ENCODE results near the gene CIC. TPM values are rescaled to one million over a fixed set of nuclear protein-coding genes. Genes with fewer than 3 reads are reported as not detected.
A peak's percentile ranks its signal among the peaks of the same experiment; 100 is the strongest.

CIC gene
- total and polyA plus RNA-seq, 10 of the 15 experiments (the other 5 are each of a cell fraction or from before 2014, with no cell fraction given), result 0.18 to 50.6 (median 7.1) TPM

GRCh38 chr19:42283188-42284065 lies 14.4 kb downstream of the CIC start (continued):
- TF ChIP-seq NRF1 (conservative IDR thresholded peaks at IDR 0.05; ENCODE audit: low read depth, low read length) (no peak), PML (IDR thresholded peaks at IDR 0.05; ENCODE audit: low read length) (no peak), NFYA (IDR thresholded peaks at IDR 0.05; ENCODE audit: borderline replicate concordance, low read depth, low read length) (no peak), USF2 (IDR thresholded peaks at IDR 0.05; ENCODE audit: borderline replicate concordance, low read depth, low read length) (no peak), CREB1 (IDR thresholded peaks at IDR 0.05; ENCODE audit: low read depth) (peak; percentile 54; the same call in 1 of the 2 replicates), CREM (IDR thresholded peaks at IDR 0.05; ENCODE audit: low read depth) (no peak), JUND (IDR thresholded peaks at IDR 0.05; ENCODE audit: low read depth, low read length) (no peak), TARDBP (IDR thresholded peaks at IDR 0.05; ENCODE audit: borderline replicate concordance) (no peak), NFIC (IDR thresholded peaks at IDR 0.05; ENCODE audit: low read depth, low read length) (no peak), LARP7 (IDR thresholded peaks at IDR 0.05) (peak; percentile 89), SUZ12 (IDR thresholded peaks at IDR 0.05; ENCODE audit: unreplicated experiment) (no peak), STAT3 (IDR thresholded peaks at IDR 0.05; ENCODE audit: low read depth, low read length) (no peak), ZNF384 (IDR thresholded peaks at IDR 0.05; ENCODE audit: borderline replicate concordance, low read depth, low read length) (no peak), ZBED1 (IDR thresholded peaks at IDR 0.05; ENCODE audit: borderline replicate concordance) (peak; percentile 47; the same call in 1 of the 2 replicates), NFXL1 (IDR thresholded peaks at IDR 0.05; ENCODE audit: borderline replicate concordance) (no peak), BMI1 (IDR thresholded peaks at IDR 0.05; ENCODE audit: borderline replicate concordance) (peak; percentile 36; the same call in 1 of the 2 replicates), RUNX3 (IDR thresholded peaks at IDR 0.05; ENCODE audit: low read length) (peak; percentile 51), SP1 (IDR thresholded peaks at IDR 0.05; ENCODE audit: low read depth, low read length) (peak; percentile 37), ZNF592 (IDR thresholded peaks at IDR 0.05) (no peak), SMARCA5 (IDR thresholded peaks at IDR 0.05) (peak; percentile 75), MTA2 (IDR thresholded peaks at IDR 0.05; ENCODE audit: low read depth) (peak; percentile 80), USF1 (IDR thresholded peaks at IDR 0.05; ENCODE audit: borderline replicate concordance, extremely low read length, insufficient read depth, low read depth, low read length) (no peak)
- TF ChIP-seq, protein P1, sequence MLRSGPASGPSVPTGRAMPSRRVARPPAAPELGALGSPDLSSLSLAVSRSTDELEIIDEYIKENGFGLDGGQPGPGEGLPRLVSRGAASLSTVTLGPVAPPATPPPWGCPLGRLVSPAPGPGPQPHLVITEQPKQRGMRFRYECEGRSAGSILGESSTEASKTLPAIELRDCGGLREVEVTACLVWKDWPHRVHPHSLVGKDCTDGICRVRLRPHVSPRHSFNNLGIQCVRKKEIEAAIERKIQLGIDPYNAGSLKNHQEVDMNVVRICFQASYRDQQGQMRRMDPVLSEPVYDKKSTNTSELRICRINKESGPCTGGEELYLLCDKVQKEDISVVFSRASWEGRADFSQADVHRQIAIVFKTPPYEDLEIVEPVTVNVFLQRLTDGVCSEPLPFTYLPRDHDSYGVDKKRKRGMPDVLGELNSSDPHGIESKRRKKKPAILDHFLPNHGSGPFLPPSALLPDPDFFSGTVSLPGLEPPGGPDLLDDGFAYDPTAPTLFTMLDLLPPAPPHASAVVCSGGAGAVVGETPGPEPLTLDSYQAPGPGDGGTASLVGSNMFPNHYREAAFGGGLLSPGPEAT (IDR thresholded peaks at IDR 0.05; ENCODE audit: low read depth), result peak; percentile 76

All from GM12878 (cell line).